B cell (primary cell): ENCODE data around the gene CZIB. TPM values are rescaled to one million over a fixed set of nuclear protein-coding genes. Genes with fewer than 3 reads are reported as not detected.

Source experiments
- ATAC-seq: fragments of 200-7000 bp; cut with Tn5 transposase; one replicate; pipeline ENCODE4 v1.10.0; 2021; ENCODE audit warnings: low read depth, mild to moderate bottlenecking, moderate number of reproducible peaks, moderate library complexity
- CTCF ChIA-PET: fragments of 350-600 bp; sonication (Branson Sonifier 250); formaldehyde crosslinking; loops from one replicate; lab custom pipeline; 2021; ENCODE audit warnings: antibody characterized with exemption, inconsistent platforms; lab: Charles Lee
- POLR2A ChIA-PET: fragments of 350-600 bp; sonication (Branson Sonifier 250); formaldehyde crosslinking; loops from one replicate; lab custom pipeline; 2021; ENCODE audit warnings: antibody characterized with exemption; lab: Charles Lee
- DNase-seq: peaks from one replicate; pipeline ENCODE4 v3.0.0; 2013
- H2AFZ ChIP-seq: 2 replicates; pipeline ENCODE4 v1.6.1; 2012; ENCODE audit warnings: mild to moderate bottlenecking, low read depth, low read length; ENCODE audit not compliant: insufficient read depth, poor library complexity, severe bottlenecking
- H3K27ac ChIP-seq, 2 donors: 1 replicate in 1 of 2; 2 replicates in 1 of 2; pipeline ENCODE4 v1.5.1; 2012 to 2013; ENCODE audit warnings: low read length in 2 of 2, mild to moderate bottlenecking in 2 of 2, moderate library complexity in 1 of 2
- H3K27me3 ChIP-seq, 4 experiments: fragments of 200-600 bp in 1 of 4; sonication (generic) in 1 of 4; replicated peaks in 1 of 4; 1 replicate in 2 of 4; 2 replicates in 2 of 4; pipeline versions ENCODE4 v1.6.1 to v1.7.0; 2013 to 2016; ENCODE audit warnings: low read length in 3 of 4, mild to moderate bottlenecking in 2 of 4, mixed read lengths in 1 of 4, moderate library complexity in 1 of 4; ENCODE audit not compliant: insufficient read depth in 4 of 4, control insufficient read depth in 3 of 4; ENCODE audit errors: control extremely low read depth in 1 of 4
- H3K36me3 ChIP-seq, 2 experiments: replicated peaks in 1 of 2; 1 replicate in 1 of 2; 2 replicates in 1 of 2; pipeline versions ENCODE4 v1.6.1 to v1.7.1; 2013; ENCODE audit warnings: low read length in 1 of 2; ENCODE audit not compliant: insufficient read depth in 2 of 2, control insufficient read depth in 1 of 2; ENCODE audit errors: control extremely low read depth in 1 of 2, extremely low read depth in 1 of 2
- H3K4me1 ChIP-seq, 2 donors: fragments of 200-600 bp in 1 of 2; sonication (generic) in 1 of 2; 1 replicate in 1 of 2; 2 replicates in 1 of 2; pipeline versions ENCODE4 v1.5.1 to v1.6.1; 2013 to 2017; ENCODE audit warnings: low read length in 2 of 2; ENCODE audit not compliant: control insufficient read depth in 2 of 2, insufficient read depth in 2 of 2
- H3K4me2 ChIP-seq: replicated peaks from 2 replicates; pipeline ENCODE3; 2012; ENCODE audit warnings: mild to moderate bottlenecking, low read depth, low read length; ENCODE audit not compliant: poor library complexity, severe bottlenecking
- H3K4me3 ChIP-seq, 5 experiments: fragments of 200-600 bp in 1 of 5; sonication (generic) in 1 of 5; 1 replicate in 3 of 5; 2 replicates in 2 of 5; pipeline versions ENCODE4 v1.5.1 to v1.7.0; 2011 to 2016; ENCODE audit warnings: low read length in 4 of 5, mild to moderate bottlenecking in 4 of 5, low read depth in 2 of 5, control low read depth in 1 of 5, moderate library complexity in 1 of 5; ENCODE audit not compliant: insufficient read depth in 1 of 5; ENCODE audit errors: control extremely low read depth in 1 of 5, extremely low read depth in 1 of 5
- H3K79me2 ChIP-seq: fragments of 200-600 bp; sonication (generic); one replicate; pipeline ENCODE4 v1.6.0; 2016; ENCODE audit warnings: low read length; ENCODE audit not compliant: control insufficient read depth, insufficient read depth
- H3K9ac ChIP-seq: fragments of 200-600 bp; sonication (generic); 2 replicates; pipeline ENCODE4 v1.6.1; 2017; ENCODE audit warnings: mild to moderate bottlenecking, low read length, moderate library complexity
- H3K9me3 ChIP-seq, 3 donors: one replicate each; pipeline versions ENCODE4 v1.6.1 to v1.7.1; 2013; ENCODE audit warnings: low read length in 2 of 3; ENCODE audit not compliant: control insufficient read depth in 2 of 3, insufficient read depth in 1 of 3; ENCODE audit errors: control extremely low read depth in 1 of 3
- H4K20me1 ChIP-seq: 2 replicates; pipeline ENCODE4 v1.6.0; 2012; ENCODE audit warnings: mild to moderate bottlenecking, low read length; ENCODE audit not compliant: insufficient read depth, control insufficient read depth, poor library complexity, severe bottlenecking
- H3K27ac Mint-ChIP-seq: one replicate; pipeline ENCODE4 v1.8.0; 2021; ENCODE audit warnings: mixed read lengths
- H3K27me3 Mint-ChIP-seq: one replicate; pipeline ENCODE4 v1.8.0; 2021; ENCODE audit warnings: mixed read lengths
- H3K4me1 Mint-ChIP-seq: one replicate; pipeline ENCODE4 v1.8.0; 2021; ENCODE audit warnings: mixed read lengths
- H3K4me3 Mint-ChIP-seq: one replicate; pipeline ENCODE4 v1.8.0; 2021; ENCODE audit warnings: mixed read lengths
- H3K9me3 Mint-ChIP-seq: one replicate; pipeline ENCODE4 v1.8.0; 2022; ENCODE audit warnings: mixed read lengths; ENCODE audit not compliant: insufficient read depth
- CTCF ChIP-seq: fragments of 200-600 bp; IDR thresholded peaks from one replicate; pipeline ENCODE4 v1.8.0; 2022; ENCODE audit warnings: antibody characterized with exemption, mild to moderate bottlenecking
- EZH2 ChIP-seq: IDR thresholded peaks from 2 replicates; pipeline ENCODE4 v1.6.1; 2012; ENCODE audit warnings: borderline replicate concordance, low read depth, mild to moderate bottlenecking, moderate library complexity, low read length; ENCODE audit not compliant: insufficient read depth, poor library complexity, severe bottlenecking
- WGBS: methylation state at CpG from one replicate; pipeline ENCODE4 v1.1.5; 2013; ENCODE audit warnings: missing lambda C conversion rate; ENCODE audit not compliant: insufficient coverage; 5-methylcytosine and 5-hydroxymethylcytosine counted together
- intact Hi-C: fragments of 100-400 bp; cut with micrococcal nuclease; formaldehyde crosslinking; loops from one replicate; pipeline ENCODE4 v1.10.0; 2022
- polyA plus RNA-seq: library from polyadenylated mRNA; depleted of rRNA; stranded (reverse); fragments of >200 nt; gene quantifications from 2 replicates; pipeline ENCODE4 v1.2.3, GENCODE V29; 2012
- total RNA-seq, 2 donors: library from RNA; stranded (reverse); fragments of 120-200 nt in 1 of 2; gene quantifications; 1 replicate in 1 of 2; 2 replicates in 1 of 2; pipeline versions ENCODE4 v1.2.3 to v1.2.4, GENCODE V29; 2013 to 2022

Gene CZIB
- total and polyA plus RNA-seq, 2 donors (not counting 1 experiment from before 2014, with no cell fraction given): 47.9 to 62.0 TPM

GRCh38 chr1:53219711-53220110, 723 bp downstream of the CZIB start:
- DNase-seq (no peak), ATAC-seq (no peak)
- Histone ChIP-seq H3K9ac (peak overlapping the region; percentile 94), H4K20me1 (no peaks in the 10 kb centered on the region), H2AFZ (peak overlapping the region; percentile 95), H3K79me2 (peaks cover 23% of the 10 kb centered on the region), H3K27me3 (no peaks in the 10 kb centered on the region), H3K4me2 (peak overlapping the region; percentile 81), H3K36me3 (peaks cover 0 to 9% of the 10 kb centered on the region in 2 experiments), H3K4me1 (peaks cover 13 to 17% of the 10 kb centered on the region in 2 donors), H3K27ac (peak overlapping the region; percentile 85 to 87), H3K9me3 (no peaks in the 10 kb centered on the region), H3K4me3 (peak overlapping the region; percentile 43 to 91 (median 66))
- CTCF ChIA-PET: no interaction called here
- POLR2A ChIA-PET: interaction anchor here (0.7 to 1.7 kb wide), 2 partner anchors 19 to 23 kb away, joined by 4 to 5 read pairs; partner anchors contain the start of genes CPT2 and MAGOH
- Mint-ChIP-seq H3K4me1 (peaks cover 20% of the 10 kb centered on the region), H3K27ac (peak overlapping the region; percentile 99), H3K4me3 (peak overlapping the region; percentile 97), H3K9me3 (no peaks in the 10 kb centered on the region), H3K27me3 (no peaks in the 10 kb centered on the region)
- 100% methylated on average over 1 of the region's 8 CpGs for WGBS
- TF ChIP-seq CTCF: no peak
- TF ChIP-seq EZH2: no peak
- intact Hi-C loops: loop anchor here (1.0 to 5.0 kb wide), 4 partner anchors 19 to 618 kb away; partner anchors contain the start of genes CPT2, MAGOH and NDC1

GRCh38 chr1:53218201-53218600, 2.2 kb downstream of the CZIB start:
- no peaks in the 10 kb centered on the region for H3K9me3 ChIP-seq
- peaks cover 23% of the 10 kb centered on the region for H3K79me2 ChIP-seq
- no peaks in the 10 kb centered on the region for H4K20me1 ChIP-seq
- no peak for ATAC-seq
- peaks cover 1 to 21% of the 10 kb centered on the region in 2 experiments for H3K36me3 ChIP-seq
- H3K9ac ChIP-seq: no peak overlapping the region
- H3K4me2 ChIP-seq: no peak overlapping the region
- H2AFZ ChIP-seq: no peak overlapping the region
- no peaks in the 10 kb centered on the region for H3K27me3 Mint-ChIP-seq
- H3K9me3 Mint-ChIP-seq: no peaks in the 10 kb centered on the region
- H3K4me3 Mint-ChIP-seq: no peak overlapping the region
- WGBS: 84% methylated on average over 7 of the region's 7 CpGs
- no peaks in the 10 kb centered on the region for H3K27me3 ChIP-seq
- no peak overlapping the region for H3K4me3 ChIP-seq
- ChIA-PET CTCF (no interaction called here), POLR2A (no interaction called here)
- H3K27ac Mint-ChIP-seq: no peak overlapping the region
- no peak for DNase-seq
- TF ChIP-seq CTCF (no peak), EZH2 (no peak)
- no peak overlapping the region for H3K27ac ChIP-seq
- intact Hi-C loops: no loop called here
- H3K4me1 Mint-ChIP-seq: peaks cover 20% of the 10 kb centered on the region
- peaks cover 13 to 17% of the 10 kb centered on the region in 2 donors for H3K4me1 ChIP-seq
